Measurements from ENCODE around the gene UQCRH. TPM values are rescaled to one million over a fixed set of nuclear protein-coding genes. Genes with fewer than 3 reads are reported as not detected.
A peak's percentile ranks its signal among the peaks of the same experiment; 100 is the strongest.
"Not testable (repeated sequence)": the region's sequence is repeated elsewhere in the genome, so short reads cannot be mapped to it uniquely, and the experiment has no call there.

Gene UQCRH
- total RNA-seq, 1 donor from 2014 or later = 103 TPM

DNA sequence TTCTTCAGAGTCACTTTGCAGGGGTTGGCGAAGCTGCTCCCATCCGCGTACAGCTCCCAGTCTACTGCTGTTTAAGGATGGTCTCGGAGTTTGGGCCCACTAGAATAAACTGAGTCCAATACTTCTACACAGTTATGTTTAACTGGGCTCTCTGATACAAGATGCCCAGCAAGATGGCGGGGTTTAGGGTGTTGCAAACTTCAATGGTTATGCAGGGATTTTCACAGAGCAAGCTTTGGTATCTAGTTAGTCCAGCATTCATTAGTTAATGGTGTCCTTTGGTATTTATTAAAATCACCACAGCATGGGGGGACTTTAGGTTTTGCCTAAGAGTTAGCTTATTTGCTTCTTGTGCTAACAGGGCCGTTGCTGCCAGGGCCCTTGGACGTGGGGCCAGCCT is 24.7 kb downstream of the UQCRH start:
- DNase-seq (ENCODE audit: low spot score); ATAC-seq; intact Hi-C loops (cut with DNase I): not testable (repeated sequence)

DNA sequence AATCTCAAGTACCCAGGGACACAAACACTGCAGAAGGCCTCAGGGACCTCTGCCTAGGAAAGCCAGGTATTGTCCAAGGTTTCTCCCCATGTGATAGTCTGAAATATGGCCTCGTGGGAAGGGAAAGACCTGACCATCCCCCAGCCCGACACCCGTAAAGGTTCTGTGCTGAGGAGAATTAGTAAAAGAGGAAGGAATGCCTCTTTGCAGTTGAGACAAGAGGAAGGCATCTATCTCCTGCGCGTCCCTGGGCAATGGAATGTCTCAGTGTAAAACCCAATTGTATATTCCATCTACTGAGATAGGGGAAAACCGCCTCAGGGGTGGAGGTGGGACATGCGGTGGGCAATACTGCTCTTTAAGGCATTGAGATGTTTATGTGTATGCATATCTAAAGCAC is 26.3 kb downstream of the UQCRH start:
- intact Hi-C loops (cut with DNase I); ATAC-seq; DNase-seq (ENCODE audit: low spot score): not testable (repeated sequence)

DNA sequence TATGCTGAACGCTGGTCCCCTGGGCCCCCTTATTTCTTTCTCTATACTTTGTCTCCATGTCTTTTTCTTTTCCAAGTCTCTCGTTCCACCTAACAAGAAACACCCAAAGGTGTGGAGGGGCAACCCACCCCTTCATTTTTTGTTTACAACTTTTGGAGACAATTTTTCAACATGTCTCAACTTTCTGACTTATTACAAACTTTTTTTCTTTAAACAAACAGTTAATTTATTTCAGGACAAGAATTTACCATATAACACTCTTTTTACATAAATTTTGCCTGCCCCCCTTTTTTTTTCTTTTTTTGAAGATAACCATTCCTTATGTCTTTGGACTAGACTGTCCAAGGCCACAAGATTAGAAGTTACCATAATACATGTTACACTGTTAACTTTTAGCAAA is 26.9 kb downstream of the UQCRH start:
- intact Hi-C loops (cut with DNase I); DNase-seq (ENCODE audit: low spot score); ATAC-seq: not testable (repeated sequence)

DNA sequence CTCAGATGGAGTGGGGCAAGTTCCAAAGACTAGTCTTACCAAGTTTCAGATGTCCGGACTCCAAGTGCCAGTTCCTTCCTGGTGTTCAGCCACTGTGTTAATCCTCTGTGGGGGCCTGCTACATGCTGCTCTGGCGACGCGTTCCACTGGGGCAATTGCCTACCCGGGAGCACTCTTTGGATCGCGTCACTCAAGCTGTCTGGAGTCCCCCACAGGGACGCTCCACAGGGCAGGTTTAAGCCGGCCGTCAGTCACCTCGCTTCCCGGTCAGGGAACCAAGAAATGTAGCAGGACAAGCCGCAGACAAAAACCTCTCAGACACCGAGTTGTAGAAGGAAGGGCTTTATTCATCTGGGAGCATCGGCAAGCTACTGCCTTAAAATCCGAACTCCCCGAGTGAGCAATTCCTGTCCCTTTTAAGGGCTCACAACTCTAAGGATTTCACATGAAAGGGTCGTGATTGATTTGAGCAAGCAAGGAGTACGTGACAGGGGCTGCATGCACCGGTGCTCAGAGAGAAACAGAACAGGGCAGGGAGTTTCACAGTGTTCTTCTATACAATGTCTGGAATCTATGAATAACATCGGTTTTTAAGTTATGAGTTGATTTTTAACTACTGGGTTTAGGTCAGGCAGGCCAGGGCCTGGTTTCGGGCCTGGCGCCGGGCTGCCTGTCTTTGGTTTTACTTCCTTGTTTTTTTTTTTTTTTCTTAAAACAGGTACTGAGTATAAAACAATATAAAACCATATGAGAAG is 28.5 kb downstream of the UQCRH start:
- DNase-seq (ENCODE audit: low spot score); ATAC-seq; intact Hi-C loops (cut with DNase I): not testable (repeated sequence)

DNA sequence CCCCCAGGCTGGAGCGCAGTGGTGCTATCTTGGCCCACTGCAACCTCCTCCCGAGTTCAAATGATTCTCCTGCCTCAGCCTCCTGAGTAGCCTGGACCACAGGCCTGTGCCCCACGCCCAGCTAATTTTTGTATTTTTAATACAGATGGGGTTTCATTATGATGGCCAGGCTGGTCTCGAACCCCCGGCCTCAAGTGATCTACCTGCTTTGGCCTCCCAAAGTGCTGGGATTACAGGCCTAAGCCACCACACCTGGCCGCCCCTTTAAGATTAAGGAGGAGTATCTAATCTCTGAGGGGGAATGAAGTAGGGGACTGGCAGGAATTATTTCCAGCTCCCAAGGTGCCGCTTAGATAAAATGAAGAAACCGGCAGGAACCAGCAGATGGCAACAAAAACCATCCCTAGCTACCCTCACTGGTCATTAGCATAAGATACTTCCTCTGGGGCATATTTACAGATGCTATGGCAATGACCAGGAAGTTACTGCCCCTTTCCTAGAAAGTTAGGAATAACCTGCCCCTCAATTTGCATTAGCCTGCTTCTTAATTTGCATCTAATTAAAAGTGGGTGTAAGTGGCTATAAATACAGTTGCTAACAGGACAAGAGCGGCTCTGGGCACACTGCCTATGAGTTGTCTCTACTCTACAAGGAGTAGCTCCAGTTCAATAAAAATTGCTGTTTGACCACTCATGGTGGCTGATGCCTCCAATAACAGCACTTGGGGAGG is 30.0 kb downstream of the UQCRH start:
- intact Hi-C loops (cut with DNase I) = no loop called here
- no peak for DNase-seq (ENCODE audit: low spot score)
- ATAC-seq = no peak

DNA sequence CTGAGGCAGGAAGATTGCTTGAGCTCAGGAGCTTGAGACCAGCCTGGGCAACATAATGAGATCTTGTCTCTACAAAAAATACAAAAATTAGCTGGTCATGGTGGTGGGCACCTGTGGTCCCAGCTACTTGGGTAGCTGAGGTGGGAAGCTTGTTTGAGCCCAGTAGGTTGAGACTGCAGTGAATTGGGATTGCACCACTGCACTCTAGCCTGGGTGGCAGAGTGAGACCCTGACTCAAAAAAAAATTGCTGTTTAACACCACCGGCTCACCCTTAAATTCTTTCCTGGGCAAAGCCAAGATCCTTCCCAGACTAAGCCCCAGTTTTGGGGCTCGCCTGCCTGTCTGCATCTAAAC is 30.5 kb downstream of the UQCRH start:
- no peak for ATAC-seq
- intact Hi-C loops (cut with DNase I) = no loop called here
- no peak for DNase-seq (ENCODE audit: low spot score)

DNA sequence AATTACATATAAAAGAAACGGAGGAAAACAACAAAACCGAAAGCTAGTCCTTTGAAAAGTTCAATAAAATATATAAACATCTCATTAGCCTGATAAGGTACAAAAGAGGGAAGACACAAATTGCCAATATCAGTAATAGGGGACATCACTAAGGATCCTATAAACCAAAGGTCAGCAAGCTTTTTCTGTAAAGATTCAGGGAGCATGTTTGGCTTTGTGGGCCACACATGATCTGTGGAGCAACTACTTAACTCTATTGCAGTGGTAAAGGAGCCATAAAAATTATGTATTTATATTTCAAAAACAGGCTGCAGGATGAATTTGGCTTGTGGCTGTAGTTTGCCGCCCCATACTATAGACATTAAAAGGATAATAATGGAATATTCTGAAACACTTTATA is 31.6 kb downstream of the UQCRH start:
- intact Hi-C loops (cut with DNase I) = no loop called here
- no peak for ATAC-seq
- DNase-seq (ENCODE audit: low spot score) = no peak

DNA sequence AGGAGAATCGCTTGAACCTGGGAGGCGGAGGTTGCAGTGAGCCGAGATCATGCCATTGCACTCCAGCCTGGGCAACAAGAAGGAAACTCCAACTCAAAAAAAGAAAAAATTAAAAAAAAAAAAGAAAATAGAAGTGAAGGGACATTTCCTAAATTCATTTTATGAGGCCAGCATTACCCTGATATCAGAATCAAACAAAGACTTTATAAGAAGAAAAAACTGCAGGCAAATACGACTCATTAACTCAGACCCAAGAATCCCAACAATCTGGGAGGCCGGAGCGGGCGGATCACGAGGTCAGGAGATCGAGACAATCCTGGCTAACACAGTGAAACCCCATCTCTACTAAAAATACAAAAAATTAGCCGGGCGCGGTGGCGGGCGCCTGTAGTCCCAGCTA is 33.9 kb downstream of the UQCRH start:
- DNase-seq (ENCODE audit: low spot score); ATAC-seq; intact Hi-C loops (cut with DNase I): not testable (repeated sequence)

DNA sequence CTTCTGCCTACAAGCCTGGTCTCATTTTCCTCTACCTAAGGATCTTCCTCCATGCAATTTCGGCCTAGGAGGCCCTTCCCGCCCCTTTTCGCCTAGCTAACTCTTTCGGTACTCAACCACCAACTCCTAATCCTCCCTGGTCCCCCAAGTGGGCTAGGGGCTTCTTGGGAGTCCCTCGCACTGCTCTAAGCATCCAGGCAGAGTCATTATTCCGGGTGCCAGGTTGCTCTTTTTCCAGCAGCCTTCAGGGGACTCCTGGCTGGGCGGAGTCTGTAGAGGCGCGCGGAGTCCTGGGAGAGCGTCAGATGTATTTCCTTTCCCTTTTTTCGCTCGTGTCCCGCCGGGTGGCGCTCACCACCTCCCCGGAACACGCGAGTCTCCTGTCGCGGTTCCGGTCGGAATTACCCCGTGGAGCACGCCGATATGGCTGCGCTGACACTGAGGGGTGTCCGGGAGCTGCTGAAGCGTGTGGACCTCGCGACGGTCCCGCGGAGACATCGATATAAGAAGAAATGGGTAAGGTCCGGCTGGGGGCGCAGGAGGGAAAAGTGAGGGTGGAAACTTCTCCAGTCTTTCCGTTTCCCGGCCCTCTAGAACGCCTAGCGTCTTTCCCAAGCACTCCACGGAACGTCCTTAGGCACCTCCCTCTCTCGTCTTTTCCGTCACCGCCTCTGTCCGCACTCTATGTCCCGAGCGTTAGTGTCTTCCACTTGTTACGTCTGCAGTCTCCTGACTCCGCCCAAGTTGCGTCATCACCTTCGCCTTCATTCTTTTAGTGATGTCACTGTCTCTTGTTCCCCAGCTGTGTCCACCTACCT is 37.1 kb downstream of the UQCRH start, which contains the start of gene NSUN4:
TSS of gene NSUN4 (plus strand) at position 404 of the 818 bp plus-strand sequence. CDS start at position 424, 20 bp downstream.
- DNase-seq (ENCODE audit: low spot score) (peak; percentile 94), ATAC-seq (peak; percentile 96)
- intact Hi-C loops (cut with DNase I) = no loop called here

DNA sequence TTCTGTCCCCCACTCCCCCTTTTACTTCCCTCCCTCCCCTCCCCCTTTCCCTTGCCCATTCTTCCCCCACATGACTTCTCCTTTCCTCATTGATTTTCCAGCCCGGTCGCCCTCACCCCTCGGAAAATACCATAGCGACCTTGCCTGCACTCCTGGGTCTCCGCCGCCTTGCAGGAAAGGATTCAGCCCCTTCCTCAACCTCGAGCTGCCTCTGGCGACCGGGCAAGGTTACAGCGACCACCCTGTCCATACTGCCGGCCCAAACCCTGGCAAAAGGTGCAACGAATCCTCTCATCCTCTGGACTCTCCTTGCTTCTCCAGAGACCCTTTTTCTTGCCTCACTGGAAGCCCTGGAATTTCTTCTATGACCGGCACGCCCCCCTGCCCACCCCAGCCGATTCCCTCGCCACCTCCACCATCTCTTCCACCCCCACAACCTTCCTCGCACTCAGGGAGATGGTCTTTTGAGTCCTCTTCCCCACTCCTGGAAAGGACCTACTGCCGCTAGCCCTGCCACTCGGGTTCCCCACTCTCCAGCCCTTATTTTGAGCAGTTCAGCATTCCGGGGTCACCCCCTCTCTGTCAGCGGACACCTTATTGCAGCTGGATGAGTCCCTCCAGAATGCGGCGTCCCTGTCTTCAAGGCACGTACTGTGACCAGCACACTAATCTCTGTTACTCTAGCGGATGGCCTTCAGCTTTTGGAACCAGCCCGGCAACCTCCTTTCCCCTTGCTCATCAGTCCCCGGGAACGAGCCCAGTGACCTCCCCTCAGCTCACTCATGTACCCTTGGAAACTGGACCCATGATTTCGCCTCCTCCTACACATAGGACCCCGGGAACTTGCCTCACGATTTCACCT is 38.0 kb downstream of the UQCRH start:
- intact Hi-C loops (cut with DNase I) = no loop called here
- DNase-seq (ENCODE audit: low spot score) = no peak
- ATAC-seq = no peak

DNA sequence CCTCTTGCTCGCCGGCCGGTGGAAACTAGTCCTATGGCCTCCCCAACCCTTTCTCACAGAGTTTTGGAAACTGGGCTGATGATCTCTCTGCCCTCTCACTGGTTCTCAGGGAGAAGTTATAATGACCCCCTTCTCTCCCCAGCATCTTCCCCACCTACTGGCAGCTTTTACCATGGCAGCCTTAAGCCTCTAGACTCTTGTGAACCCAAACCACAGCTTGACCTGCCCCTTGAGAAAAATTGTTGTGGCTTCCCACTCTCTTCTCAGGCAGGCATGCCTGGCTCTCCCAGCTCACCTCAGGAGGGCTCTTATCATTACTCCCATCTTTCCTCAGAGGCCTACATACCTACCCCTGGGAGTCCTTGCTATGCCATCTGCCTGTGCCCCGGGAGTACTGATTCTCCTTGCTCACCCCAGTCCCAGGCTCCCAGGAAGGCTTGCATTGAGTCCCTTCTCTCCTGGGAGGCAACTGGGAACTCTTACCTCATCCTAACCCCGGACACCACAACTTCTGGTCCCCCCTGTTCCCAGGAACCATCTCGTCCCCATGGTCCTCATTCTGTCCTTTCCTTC is 38.7 kb downstream of the UQCRH start:
- DNase-seq (ENCODE audit: low spot score) = no peak
- intact Hi-C loops (cut with DNase I) = no loop called here
- ATAC-seq = no peak

DNA sequence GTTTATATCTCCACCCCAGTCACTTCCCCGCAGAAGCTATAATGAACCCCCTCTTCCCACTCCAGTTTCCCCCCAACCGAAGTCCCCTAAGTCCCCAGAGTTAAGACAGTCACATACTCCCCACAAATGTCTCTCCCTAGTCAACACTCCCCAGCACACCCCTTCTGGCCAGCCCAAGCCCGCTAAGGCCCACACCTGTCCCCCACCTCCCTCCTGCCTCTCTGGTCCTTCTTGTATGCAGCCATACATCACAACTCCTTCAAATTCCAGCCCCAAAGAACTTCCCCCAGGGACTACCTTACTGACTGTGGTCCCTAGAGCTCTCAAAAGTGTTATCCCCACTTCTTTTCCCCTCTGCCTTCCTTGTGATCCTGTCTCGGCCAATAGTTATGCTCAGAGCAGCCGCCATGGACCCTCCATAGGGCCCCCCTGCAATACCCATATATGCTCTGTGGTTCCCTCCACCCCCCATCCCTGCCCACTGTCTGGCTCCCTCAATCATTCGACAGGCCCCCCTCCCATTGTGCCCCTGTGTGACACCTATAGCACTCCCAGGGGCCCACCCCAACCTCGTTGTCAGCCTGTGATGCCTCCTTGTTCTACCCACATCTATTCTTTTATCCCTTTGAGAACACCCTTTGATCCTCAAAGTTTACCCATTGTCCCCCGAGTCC is 39.3 kb downstream of the UQCRH start:
- intact Hi-C loops (cut with DNase I) = no loop called here
- DNase-seq (ENCODE audit: low spot score) = no peak
- no peak for ATAC-seq

DNA sequence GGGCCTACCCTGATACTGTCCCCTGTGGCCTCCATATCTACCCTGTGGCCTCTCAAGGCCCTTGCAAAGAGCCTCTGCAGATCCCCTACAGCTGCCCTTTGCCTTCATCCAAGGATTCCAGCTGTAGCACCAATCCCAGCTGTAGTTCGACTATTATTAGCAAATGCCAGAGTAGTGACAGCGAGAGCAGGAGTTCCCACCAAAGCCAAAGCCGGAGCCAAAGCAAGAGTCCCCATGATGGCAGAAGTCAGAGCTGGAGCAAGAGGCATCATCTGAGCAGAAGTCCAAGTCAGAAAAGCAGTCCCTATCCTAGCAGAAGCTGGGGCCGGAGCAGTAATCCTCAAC is 39.8 kb downstream of the UQCRH start:
- intact Hi-C loops (cut with DNase I) = no loop called here
- no peak for ATAC-seq
- DNase-seq (ENCODE audit: low spot score) = no peak

DNA sequence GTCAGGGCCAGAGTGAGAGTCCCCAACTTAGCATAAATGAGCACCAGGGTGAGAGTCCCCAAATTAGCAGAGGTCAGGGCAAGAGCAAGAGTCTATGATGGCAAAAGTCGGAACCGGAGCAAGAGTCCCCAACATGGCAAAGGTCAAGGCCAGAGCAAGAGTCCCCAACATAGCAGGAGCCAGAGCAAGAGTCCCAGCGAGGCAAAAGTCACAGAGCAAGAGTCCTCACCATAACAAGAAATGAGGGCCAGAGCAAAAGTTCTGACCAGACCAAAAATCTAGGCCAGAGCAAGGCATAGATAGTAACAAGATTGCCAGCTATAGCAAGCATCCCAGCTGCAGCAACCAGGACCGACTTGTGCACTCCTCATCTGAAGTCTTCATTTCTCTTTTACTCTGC is 40.2 kb downstream of the UQCRH start:
- DNase-seq (ENCODE audit: low spot score) (no peak), ATAC-seq (no peak)
- intact Hi-C loops (cut with DNase I) = no loop called here

DNA sequence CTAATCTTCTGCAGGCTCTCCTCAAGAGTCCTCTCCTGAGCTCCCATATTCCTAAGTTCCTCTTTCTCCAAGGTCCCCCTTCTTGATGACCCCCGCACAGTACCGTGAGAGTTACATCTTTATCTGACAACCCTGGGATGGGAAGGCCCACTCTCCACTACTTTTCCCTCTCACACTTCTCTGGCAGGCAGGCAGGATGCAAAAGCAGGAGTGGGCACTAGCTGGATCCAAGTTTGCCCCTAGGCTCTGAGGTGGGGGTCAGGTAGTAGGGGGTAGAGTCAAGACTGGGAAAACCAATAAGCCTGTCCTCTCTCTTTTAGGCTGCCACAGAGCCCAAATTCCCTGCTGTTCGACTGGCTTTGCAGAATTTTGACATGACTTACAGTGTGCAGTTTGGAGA is 41.0 kb downstream of the UQCRH start:
- intact Hi-C loops (cut with DNase I) = no loop called here
- ATAC-seq (no peak), DNase-seq (ENCODE audit: low spot score) (no peak)

DNA sequence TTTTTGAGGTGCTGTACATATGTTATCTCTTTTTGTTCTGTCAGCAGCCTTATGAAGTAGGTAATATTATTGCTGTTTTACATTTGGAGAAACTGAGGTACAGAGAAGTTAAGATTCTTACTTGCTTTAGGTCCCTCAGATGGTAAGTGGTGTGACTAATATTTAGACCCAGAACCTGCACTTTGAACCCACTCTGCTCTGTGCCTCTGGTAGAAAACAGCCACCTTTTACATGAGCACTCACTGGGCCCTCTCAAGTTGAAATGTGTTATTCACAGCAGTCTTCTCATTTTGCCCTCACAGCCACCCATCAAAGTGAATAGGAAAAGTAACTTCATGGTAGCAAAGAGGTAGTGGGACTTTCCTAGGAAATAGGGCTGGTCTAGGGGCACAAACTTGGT is 41.8 kb downstream of the UQCRH start:
- intact Hi-C loops (cut with DNase I) = no loop called here
- DNase-seq (ENCODE audit: low spot score) (no peak), ATAC-seq (no peak)

DNA sequence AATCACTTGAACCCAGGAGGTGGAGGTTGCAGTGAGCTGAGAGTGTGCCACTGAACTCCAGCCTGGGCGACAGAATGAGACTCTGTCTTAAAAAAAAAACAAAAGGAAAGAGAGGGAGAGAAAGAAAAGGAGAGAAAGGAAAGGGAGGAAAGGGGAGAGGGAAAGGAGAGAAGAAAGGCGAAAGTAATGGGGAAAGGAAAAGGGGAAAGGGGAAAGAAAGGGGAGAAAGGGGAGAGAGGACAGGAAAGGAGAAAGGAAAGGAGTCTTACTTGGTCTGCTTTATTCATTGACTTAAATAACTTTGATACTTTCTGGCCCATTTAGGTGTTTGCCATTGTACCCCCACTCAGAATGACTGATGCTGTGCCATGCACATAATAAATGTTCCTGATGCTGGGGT is 48.9 kb downstream of the UQCRH start:
- intact Hi-C loops (cut with DNase I) = no loop called here
- DNase-seq (ENCODE audit: low spot score) = no peak
- ATAC-seq = no peak

DNA sequence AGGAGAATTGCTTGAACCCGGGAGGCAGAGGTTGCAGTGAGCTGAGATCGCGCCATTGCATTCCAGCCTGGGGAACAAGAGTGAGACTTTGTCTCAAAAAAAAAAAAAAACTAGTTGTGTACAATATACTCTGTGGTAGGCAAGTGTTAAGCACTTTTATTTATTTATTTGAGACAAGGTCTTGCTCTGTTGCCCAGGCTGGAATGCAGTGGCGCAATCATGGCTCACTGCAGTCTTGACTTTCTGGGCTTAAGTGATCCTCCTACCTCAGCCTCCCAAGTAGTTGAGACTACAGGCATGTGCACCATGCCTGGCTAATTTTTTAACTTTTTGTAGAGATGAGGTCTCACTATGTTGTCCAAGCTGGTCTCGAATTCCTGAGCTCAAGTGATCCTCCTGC is 52.4 kb downstream of the UQCRH start:
- intact Hi-C loops (cut with DNase I); ATAC-seq; DNase-seq (ENCODE audit: low spot score): not testable (repeated sequence)
